ENCODE measurements around the gene VPS4A. TPM values are rescaled to one million over a fixed set of nuclear protein-coding genes. Genes with fewer than 3 reads are reported as not detected.
"Not testable (repeated sequence)": the region's sequence is repeated elsewhere in the genome, so short reads cannot be mapped to it uniquely, and the experiment has no call there.

Gene VPS4A
- polyA plus RNA-seq, 3 donors: 18.2 to 25.7 (median 21.8) TPM

DNA sequence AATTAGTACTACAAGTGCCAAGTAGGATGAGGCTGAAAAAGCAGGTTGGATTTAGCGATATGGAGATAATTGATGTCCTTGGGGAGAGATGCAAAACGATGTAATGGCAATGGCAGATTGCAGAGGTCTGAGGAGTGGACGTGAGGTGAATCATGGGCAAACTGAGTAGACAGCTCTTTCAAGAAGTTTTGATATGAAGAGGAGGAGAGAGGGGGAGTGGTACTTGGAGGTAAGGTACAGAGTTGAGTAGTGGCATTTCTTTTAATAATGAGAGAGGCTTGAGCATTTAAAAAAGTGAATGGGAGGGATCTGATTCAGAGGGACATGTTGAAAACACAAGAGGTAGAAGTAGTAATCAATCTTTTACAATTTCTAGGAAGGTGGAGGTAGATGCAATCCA, 17.7 kb upstream of the VPS4A start:
- Histone ChIP-seq H2AFZ (ENCODE audit: insufficient read depth, low read depth, low read length, poor library complexity, severe bottlenecking) (no peak overlapping the region), H3K9me3 (replicated peaks in 1 of 2; ENCODE audit: control insufficient read depth in 1 of 2, insufficient read depth in 1 of 2, low read length in 2 of 2) (no peaks in the 10 kb centered on the region), H3K27me3 (ENCODE audit: control insufficient read depth in 2 of 2, insufficient read depth in 2 of 2, low read length in 2 of 2) (no peaks in the 10 kb centered on the region), H3K27ac (ENCODE audit: low read depth in 1 of 2, low read length in 2 of 2) (no peak overlapping the region), H4K20me1 (ENCODE audit: insufficient read depth, low read length) (no peaks in the 10 kb centered on the region), H3K79me2 (ENCODE audit: insufficient read depth, low read length) (no peaks in the 10 kb centered on the region), H3K9ac (ENCODE audit: insufficient read depth, low read length, poor library complexity, severe bottlenecking) (no peak overlapping the region), H3K4me2 (replicated peaks; ENCODE audit: extremely low read depth, low read length, poor library complexity, severe bottlenecking) (no peak overlapping the region), H3K36me3 (replicated peaks in 1 of 2; ENCODE audit: control insufficient read depth in 1 of 2, insufficient read depth in 2 of 2, low read length in 2 of 2) (no peaks in the 10 kb centered on the region), H3K4me3 (replicated peaks in 1 of 3; ENCODE audit: low read depth in 2 of 3, low read length in 3 of 3) (no peak overlapping the region), H3K4me1 (ENCODE audit: control insufficient read depth in 1 of 2, insufficient read depth in 2 of 2, low read length in 2 of 2) (peaks cover 4 to 8% of the 10 kb centered on the region in 2 donors)
- intact Hi-C loops (cut with micrococcal nuclease): no loop called here
- DNase-seq: no peak
- peaks cover 2 to 8% (median 6%) of the 10 kb centered on the region in 3 donors for H3K27me3 Mint-ChIP-seq (ENCODE audit: low read depth in 3 of 3)
- H3K4me3 Mint-ChIP-seq: no peak overlapping the region
- no peaks in the 10 kb centered on the region for H3K36me3 Mint-ChIP-seq
- 94% methylated on average over 3 of the region's 3 CpGs for WGBS (ENCODE audit: insufficient coverage)
- peaks cover 7% of the 10 kb centered on the region for H3K4me1 Mint-ChIP-seq
- no peak overlapping the region for H3K27ac Mint-ChIP-seq
- TF ChIP-seq, protein P1, sequence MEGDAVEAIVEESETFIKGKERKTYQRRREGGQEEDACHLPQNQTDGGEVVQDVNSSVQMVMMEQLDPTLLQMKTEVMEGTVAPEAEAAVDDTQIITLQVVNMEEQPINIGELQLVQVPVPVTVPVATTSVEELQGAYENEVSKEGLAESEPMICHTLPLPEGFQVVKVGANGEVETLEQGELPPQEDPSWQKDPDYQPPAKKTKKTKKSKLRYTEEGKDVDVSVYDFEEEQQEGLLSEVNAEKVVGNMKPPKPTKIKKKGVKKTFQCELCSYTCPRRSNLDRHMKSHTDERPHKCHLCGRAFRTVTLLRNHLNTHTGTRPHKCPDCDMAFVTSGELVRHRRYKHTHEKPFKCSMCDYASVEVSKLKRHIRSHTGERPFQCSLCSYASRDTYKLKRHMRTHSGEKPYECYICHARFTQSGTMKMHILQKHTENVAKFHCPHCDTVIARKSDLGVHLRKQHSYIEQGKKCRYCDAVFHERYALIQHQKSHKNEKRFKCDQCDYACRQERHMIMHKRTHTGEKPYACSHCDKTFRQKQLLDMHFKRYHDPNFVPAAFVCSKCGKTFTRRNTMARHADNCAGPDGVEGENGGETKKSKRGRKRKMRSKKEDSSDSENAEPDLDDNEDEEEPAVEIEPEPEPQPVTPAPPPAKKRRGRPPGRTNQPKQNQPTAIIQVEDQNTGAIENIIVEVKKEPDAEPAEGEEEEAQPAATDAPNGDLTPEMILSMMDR (IDR thresholded peaks at IDR 0.05): no peak
- peaks cover 0 to 2% (median 0%) of the 10 kb centered on the region in 7 donors for H3K9me3 Mint-ChIP-seq

DNA sequence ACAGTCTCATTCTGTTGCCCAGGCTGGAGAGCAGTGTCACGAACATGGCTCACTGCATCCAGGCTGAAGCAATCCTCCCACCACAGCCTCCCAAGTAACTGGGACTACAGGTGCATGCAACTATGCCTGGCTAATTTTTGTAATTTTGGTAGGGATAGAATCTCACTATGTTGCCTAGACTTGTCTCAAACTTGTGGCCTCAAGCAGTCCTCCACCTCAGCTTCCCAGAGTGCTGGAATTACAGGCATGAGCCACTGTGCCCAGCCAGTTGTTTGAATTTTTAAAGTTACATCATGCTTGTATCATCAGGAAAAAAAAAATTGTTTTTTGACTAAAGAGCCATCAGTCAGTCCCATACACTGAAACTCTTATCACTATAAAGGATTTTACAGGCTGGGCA, 17.1 kb upstream of the VPS4A start:
- Mint-ChIP-seq H3K27me3 (ENCODE audit: low read depth in 3 of 3) (peaks cover 2 to 5% (median 5%) of the 10 kb centered on the region in 3 donors), H3K4me3 (no peak overlapping the region), H3K36me3 (no peaks in the 10 kb centered on the region), H3K4me1 (peaks cover 13% of the 10 kb centered on the region), H3K27ac (no peak overlapping the region), H3K9me3 (peaks cover 0 to 2% (median 0%) of the 10 kb centered on the region in 7 donors)
- H3K9me3 ChIP-seq (replicated peaks in 1 of 2; ENCODE audit: control insufficient read depth in 1 of 2, insufficient read depth in 1 of 2, low read length in 2 of 2): no peaks in the 10 kb centered on the region
- H3K4me2 ChIP-seq (replicated peaks; ENCODE audit: extremely low read depth, low read length, poor library complexity, severe bottlenecking): no peak overlapping the region
- no peaks in the 10 kb centered on the region for H3K36me3 ChIP-seq (replicated peaks in 1 of 2; ENCODE audit: control insufficient read depth in 1 of 2, insufficient read depth in 2 of 2, low read length in 2 of 2)
- no peak overlapping the region for H3K27ac ChIP-seq (ENCODE audit: low read depth in 1 of 2, low read length in 2 of 2)
- TF ChIP-seq, protein P1 (IDR thresholded peaks at IDR 0.05): no peak
- no peak for DNase-seq
- peaks cover 10 to 15% of the 10 kb centered on the region in 2 donors for H3K4me1 ChIP-seq (ENCODE audit: control insufficient read depth in 1 of 2, insufficient read depth in 2 of 2, low read length in 2 of 2)
- no peaks in the 10 kb centered on the region for H3K27me3 ChIP-seq (ENCODE audit: control insufficient read depth in 2 of 2, insufficient read depth in 2 of 2, low read length in 2 of 2)
- no peak overlapping the region for H3K4me3 ChIP-seq (replicated peaks in 1 of 3; ENCODE audit: low read depth in 2 of 3, low read length in 3 of 3)
- H3K9ac ChIP-seq (ENCODE audit: insufficient read depth, low read length, poor library complexity, severe bottlenecking): no peak overlapping the region
- WGBS (ENCODE audit: insufficient coverage): no CpG with 5 or more reads among the region's 1 CpG
- H4K20me1 ChIP-seq (ENCODE audit: insufficient read depth, low read length): no peaks in the 10 kb centered on the region
- H3K79me2 ChIP-seq (ENCODE audit: insufficient read depth, low read length): no peaks in the 10 kb centered on the region
- no peak overlapping the region for H2AFZ ChIP-seq (ENCODE audit: insufficient read depth, low read depth, low read length, poor library complexity, severe bottlenecking)
- intact Hi-C loops (cut with micrococcal nuclease): no loop called here

DNA sequence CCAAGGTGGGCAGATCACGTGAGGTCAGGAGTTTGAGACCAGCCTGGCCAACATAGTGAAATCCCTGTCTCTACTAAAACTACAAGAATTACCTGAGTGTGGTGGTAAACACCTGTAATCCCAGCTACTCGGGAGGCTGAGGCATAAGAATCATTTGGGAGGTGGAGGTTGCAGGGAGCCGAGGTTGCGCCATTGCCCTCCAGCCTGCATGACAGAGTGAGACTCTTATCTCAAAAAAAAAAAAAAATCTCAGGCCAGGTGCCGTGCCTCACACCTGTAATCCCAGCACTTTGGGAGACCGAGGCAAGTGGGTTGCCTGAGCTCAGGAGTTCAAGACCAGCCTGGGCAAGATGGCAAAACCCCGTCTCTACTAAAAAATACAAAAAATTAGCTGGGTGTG, 14.4 kb upstream of the VPS4A start:
- H3K79me2 ChIP-seq (ENCODE audit: insufficient read depth, low read length); H3K9ac ChIP-seq (ENCODE audit: insufficient read depth, low read length, poor library complexity, severe bottlenecking); H3K4me2 ChIP-seq (replicated peaks; ENCODE audit: extremely low read depth, low read length, poor library complexity, severe bottlenecking); DNase-seq; H3K27ac ChIP-seq (ENCODE audit: low read depth in 1 of 2, low read length in 2 of 2); H3K36me3 ChIP-seq (replicated peaks in 1 of 2; ENCODE audit: control insufficient read depth in 1 of 2, insufficient read depth in 2 of 2, low read length in 2 of 2); H3K27me3 ChIP-seq (ENCODE audit: control insufficient read depth in 2 of 2, insufficient read depth in 2 of 2, low read length in 2 of 2); intact Hi-C loops (cut with micrococcal nuclease); H3K9me3 ChIP-seq (replicated peaks in 1 of 2; ENCODE audit: control insufficient read depth in 1 of 2, insufficient read depth in 1 of 2, low read length in 2 of 2); H3K4me3 Mint-ChIP-seq; H4K20me1 ChIP-seq (ENCODE audit: insufficient read depth, low read length); H3K4me3 ChIP-seq (replicated peaks in 1 of 3; ENCODE audit: low read depth in 2 of 3, low read length in 3 of 3); H2AFZ ChIP-seq (ENCODE audit: insufficient read depth, low read depth, low read length, poor library complexity, severe bottlenecking); H3K27me3 Mint-ChIP-seq (ENCODE audit: low read depth in 3 of 3); H3K9me3 Mint-ChIP-seq: not testable (repeated sequence)
- 92% methylated on average over 2 of the region's 7 CpGs for WGBS (ENCODE audit: insufficient coverage)
- peaks cover 31% of the 10 kb centered on the region for H3K4me1 Mint-ChIP-seq
- peaks cover 8 to 12% of the 10 kb centered on the region in 2 donors for H3K36me3 Mint-ChIP-seq
- H3K4me1 ChIP-seq (ENCODE audit: control insufficient read depth in 1 of 2, insufficient read depth in 2 of 2, low read length in 2 of 2): peaks cover 28 to 32% of the 10 kb centered on the region in 2 donors
- peak overlapping the region in 1 of 7 donors; percentile 25 for H3K27ac Mint-ChIP-seq

Measured in CD14-positive monocyte (primary cell).